ENCODE data around the gene FAM227A.
"Not testable (repeated sequence)": the region's sequence is repeated elsewhere in the genome, so short reads cannot be mapped to it uniquely, and the experiment has no call there.

The FAM227A gene

DNA sequence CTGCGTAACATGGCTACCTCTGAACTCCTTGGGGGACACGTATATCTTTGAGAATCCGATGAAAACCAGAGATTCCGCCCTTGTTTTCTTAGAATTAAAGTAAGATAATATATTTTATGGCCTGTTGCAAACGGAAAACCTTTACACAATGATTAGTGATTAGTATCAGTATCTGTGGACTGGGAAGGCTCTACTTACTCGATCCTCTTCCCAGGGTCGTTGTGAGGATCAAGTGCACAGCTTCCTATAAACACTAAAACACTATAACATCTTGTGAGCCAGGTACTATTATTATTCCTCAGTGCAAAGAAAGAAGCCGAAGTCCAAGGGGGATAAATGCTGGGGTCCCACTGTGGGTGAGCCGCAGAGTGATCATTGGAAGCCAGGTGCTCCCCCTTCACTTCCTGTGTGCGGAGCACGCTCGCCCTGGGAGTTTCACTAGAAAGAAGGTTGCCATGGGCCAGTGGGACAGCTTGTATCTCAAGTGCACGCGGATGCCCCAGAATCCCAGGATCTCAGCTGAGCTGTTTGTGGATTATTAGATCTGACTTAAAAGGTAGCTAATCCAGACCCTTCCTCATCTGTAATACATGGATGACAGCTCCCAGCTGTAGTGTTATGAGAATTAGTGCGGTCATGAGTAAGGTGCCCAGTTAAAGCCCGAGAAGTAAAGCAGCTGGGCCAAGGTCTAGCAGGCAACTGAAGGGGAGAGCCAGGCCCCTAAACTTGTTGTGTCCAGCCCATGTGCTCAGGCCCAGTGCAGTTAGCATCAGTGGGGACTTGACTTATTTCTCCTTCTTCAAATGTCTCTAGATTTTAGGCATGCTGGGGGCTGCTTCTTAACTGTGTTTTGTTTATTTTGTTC is 1.1 kb upstream of the FAM227A start:
- DNase-seq = no peak

GRCh38 chr22:38655519-38656255 is 505 bp downstream of the FAM227A start:
- DNase-seq = no peak

GRCh38 chr22:38653741-38654140 is 2.5 kb downstream of the FAM227A start:
- DNase-seq = no peak

GRCh38 chr22:38652859-38653258 is 3.3 kb downstream of the FAM227A start:
- no peak for DNase-seq

DNA sequence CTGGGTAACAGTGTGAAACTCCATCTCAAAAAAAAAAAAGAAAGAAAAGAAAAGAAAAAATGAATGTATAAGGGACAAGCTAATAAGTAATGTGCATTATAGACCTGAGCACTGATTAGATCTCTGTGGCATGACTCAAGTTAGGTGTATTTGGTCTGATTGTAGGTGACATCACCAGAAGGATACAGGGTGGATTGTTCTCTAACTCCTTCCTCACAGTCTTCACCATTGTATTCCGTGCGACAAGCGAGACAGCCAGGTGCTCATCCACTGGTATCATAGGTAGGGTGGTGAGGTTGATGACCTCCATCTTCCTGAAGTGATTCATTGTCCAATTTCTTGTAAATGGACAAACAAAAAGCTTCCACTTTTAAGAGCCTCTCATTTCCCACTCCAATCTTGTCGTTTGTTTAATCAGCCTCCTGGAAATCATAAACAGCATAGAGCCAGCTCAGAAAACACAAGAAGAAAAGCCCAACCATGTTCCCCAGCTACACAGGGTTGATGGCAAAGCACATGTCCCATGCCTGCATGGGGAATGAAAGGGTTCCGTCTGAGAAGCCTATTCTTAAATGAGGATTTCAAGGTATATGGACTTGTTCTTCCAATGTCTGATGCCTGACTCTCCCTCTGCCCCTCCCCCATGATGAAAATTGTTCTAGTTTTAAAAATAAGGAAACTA is 6.2 kb downstream of the FAM227A start:
- no peak for DNase-seq

DNA sequence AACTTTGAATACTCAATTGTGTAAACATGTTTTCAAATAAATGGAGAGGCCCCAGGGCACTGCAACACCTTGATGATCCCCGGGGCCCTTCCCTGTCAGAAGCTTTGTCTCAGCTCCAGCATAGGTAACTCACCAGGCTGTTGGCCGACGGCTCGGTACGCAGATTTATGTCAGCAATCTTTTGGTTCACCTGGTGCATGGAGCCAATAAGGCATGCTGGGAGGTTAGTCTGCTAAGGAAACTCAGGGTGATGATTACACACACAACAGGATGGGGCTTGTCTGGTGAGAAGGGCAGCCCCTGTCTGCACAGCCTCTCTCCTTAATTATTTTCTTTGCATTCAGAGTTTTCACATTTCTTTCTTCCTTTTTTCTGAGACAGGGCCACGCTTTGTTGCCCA is 10.8 kb downstream of the FAM227A start:
- DNase-seq = no peak

- DNase-seq = not testable (repeated sequence)
These were observed 11.9 kb downstream of the FAM227A start for GRCh38 chr22:38644245-38644644.

DNA sequence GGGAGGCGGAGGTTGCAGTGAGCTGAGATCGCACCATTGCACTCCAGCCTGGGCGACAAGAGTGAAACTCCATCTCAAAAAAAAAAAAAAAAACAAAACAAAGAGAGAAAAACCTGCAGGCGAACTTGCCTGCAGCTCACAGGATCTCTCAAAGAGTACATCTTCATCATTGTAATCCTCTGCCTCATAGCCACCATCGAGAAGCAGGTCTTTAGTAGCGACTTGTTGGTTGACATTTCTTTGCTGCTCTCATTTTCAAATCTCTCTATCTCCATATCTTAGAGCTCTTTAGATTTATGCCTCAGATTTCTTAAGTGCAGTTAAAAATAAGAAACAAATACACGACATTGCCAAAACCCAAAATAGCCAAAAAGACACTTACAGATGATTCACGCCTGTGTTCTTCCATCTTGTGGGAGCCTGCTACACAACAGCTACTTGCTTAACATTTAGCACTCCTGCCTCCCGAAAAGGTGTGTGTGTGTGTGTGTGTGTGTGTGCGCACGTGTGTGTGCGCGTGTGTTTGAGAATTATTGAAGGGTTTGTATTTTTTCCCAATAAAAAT is 14.6 kb downstream of the FAM227A start:
- DNase-seq = no peak

GRCh38 chr22:38638728-38639127 is 17.5 kb downstream of the FAM227A start:
- DNase-seq = no peak

DNA sequence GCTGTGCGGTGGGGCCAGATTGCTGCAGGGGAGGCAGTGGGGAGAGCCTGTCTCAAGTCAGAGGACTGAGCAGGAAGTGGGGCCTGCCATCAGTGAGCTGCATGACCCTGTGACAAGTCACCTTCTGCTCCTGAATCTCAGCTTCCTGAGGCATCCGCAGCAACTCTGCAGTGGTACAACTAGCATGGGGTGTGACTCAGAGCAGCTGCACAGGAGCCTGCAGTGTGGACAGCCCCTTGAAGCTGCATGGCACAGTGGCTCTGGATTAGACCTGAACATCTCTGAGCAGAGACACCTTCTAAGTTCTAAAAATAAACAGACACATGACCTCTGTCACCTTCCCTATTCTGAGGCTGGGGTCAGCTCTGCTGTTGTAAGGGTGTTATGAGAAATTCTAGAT is 18.0 kb downstream of the FAM227A start:
- no peak for DNase-seq

DNA sequence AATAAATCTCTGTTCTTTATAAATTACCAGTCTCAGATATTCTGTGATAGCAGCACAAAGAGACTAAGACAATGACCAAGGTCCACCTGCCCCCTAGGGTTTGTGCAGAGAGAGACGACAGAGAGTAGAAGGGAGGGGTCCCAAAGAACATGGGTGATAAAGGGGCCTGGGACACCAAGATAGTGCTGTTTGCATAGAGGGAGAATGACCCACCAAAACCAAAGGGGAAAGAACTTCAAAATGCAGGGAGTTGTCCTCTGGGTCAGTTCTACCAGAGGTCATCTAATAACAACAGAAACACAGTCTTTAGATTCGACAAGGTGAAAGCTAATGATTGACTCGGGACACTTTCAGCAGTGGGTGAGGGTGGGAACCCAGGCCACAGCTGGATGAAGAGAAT is 23.7 kb downstream of the FAM227A start:
- DNase-seq = no peak

DNA sequence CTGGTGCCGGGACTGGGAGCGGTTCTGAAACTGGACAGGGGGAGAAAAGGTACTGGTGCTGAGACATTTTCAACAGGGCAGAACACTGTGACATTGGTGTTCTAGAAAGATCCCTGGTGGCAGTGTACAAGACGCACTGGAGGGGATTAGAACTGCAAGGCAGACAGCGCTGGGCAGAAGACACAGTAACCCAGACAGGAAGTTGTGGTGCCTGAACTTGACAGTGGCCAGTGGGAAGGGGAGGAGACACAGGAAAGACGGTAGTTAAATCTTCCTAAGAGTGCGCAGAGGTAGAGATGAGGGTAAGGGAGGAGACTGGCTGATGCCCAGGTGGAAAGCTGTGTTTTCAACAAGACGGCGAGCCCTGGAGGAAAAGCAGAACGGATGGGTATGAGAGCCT is 24.5 kb downstream of the FAM227A start:
- no peak for DNase-seq

GRCh38 chr22:38629108-38629507 is 27.1 kb downstream of the FAM227A start:
- no peak for DNase-seq

DNA sequence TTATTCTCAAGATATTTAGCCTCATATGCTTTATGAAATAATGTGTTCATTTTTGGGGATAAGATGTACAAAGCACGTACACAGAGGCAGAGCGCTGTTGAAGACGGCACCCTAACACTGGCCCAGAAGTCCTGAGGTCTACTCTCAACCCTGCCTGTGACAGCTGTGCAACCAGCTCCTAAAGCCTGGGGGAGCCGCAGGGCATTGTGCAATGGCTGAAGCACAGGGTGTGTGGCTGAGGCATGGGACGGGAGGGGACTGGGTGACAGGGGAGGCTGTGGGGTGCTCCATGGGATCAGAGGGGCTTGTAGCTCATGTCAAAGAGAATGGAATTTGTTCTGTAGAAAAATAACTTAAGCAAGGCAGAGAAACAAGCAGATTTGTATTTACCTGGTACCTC is 27.7 kb downstream of the FAM227A start:
- no peak for DNase-seq

GRCh38 chr22:38623351-38623750 is 32.8 kb downstream of the FAM227A start:
- no peak for DNase-seq

GRCh38 chr22:38618682-38619081 is 37.5 kb downstream of the FAM227A start:
- DNase-seq = no peak

DNA sequence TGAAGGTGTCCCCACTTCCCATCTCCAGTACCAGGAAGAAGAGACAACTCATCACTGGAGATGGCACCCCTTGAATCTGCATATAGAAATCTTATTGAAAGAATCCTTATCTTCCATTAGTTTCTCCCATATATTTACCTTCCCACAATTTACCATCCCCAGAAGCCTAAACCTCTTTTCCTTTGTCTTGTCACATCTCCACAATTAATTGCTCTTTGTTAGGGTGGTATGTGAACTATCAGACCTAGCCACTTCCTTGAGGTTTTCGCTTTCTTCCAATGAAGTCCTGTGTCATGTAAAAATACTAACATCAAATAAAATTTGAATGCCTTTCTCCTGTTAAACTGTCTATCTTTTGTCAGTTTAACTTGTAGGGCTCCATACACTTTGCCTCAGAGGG is 37.9 kb downstream of the FAM227A start:
- no peak for DNase-seq

DNA sequence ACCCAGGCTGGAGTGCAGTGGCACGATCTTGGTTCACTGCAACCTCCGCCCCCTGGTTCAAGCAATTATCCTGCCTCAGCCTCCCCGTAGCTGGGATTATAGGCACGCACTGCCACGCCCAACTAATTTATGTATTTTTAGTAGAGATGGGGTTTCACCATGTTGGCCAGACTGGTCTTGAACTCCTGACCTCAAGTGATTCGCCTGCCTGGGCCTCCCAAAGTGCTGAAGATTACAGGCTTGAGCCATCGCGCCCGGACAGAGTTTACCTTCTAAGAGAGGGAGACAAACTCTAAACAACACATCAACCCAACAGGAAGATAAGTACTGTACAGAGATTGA is 41.2 kb downstream of the FAM227A start:
- DNase-seq = not testable (repeated sequence)

DNA sequence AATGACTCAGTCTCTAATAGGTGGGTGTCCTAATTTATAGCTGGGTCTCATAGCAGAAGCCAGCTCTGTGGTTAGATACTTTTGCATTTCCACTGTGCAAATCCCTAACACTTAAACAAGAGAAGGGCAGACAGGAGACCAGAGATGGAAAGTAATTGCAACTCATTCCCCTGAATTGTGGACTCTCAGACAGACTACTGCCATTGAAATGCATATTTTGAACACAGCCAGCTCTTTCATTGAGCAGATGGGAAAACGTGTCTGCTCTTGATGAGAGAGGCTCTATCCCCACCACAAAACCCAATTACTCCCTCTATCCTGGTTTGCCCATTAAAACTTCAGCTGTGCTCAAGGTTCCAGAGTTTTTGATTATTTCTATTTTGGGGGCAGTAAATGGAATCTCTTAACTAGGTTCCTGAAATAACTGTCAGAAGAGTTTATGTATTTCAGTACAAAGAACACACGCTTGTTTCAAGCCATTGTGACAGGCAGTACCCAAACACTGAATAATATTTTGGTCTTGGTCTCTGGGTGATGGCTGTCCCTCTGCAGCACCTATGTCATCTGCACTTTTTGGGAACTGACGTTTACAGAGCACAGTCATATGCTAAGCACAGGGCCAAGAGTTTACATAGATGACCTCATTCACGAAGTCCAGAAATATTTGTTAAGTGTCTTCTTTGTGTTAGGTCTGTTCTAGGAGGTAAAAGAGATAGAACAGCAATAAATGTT is 41.7 kb downstream of the FAM227A start:
- no peak for DNase-seq

DNA sequence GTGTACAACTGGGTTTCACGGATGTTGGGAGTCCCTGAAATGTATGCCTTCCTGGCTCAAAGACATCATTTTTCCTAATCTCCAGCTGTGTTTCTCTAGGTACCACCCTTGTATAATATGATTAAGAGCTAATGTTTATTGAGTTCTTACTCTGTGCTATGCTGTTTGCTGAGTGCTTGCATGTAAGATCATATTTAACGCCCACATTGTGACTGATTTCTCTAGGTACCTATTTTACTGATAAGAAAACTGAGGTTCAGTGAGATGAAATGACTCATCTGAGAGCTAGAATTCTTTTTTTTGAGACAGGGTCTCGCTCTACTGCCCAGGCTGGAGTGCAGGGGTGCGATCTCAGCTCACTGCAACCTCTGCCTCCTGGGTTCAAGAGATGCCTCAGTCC is 42.6 kb downstream of the FAM227A start:
- DNase-seq = no peak

- DNase-seq = no peak
These were observed 43.8 kb downstream of the FAM227A start for GRCh38 chr22:38612217-38613006.

GRCh38 chr22:38611559-38611958 is 44.6 kb downstream of the FAM227A start:
- DNase-seq = no peak

Data from NCI-H1092 (cell line).